ENCODE measurements around the gene NKD2.

The NKD2 gene

DNA sequence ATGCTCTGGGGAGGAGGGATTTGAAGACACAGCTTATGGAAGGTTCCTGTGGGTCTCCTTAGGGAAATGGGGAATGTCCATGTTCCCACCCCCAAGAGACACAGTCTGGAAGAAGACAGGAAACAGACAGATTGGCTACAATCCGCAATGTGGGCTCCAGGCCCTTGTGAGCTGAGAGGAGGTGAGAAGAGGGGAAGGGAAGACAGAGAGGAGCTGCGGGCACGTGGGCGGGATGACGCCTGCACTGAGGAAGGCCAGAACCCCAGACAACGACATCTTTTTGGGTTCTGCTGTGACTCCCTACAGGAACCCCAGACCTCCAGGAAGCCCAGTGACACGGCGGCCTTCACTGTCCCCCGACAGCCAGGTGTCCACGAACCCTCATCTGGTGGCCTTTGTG lies 29.9 kb upstream of the NKD2 start:
- no peak for DNase-seq (ENCODE audit: low spot score)
- in situ Hi-C loops (cut with MboI; ENCODE audit: low sequenced_read_pairs, unreplicated experiment): no loop called here
- TF ChIP-seq, protein P1, sequence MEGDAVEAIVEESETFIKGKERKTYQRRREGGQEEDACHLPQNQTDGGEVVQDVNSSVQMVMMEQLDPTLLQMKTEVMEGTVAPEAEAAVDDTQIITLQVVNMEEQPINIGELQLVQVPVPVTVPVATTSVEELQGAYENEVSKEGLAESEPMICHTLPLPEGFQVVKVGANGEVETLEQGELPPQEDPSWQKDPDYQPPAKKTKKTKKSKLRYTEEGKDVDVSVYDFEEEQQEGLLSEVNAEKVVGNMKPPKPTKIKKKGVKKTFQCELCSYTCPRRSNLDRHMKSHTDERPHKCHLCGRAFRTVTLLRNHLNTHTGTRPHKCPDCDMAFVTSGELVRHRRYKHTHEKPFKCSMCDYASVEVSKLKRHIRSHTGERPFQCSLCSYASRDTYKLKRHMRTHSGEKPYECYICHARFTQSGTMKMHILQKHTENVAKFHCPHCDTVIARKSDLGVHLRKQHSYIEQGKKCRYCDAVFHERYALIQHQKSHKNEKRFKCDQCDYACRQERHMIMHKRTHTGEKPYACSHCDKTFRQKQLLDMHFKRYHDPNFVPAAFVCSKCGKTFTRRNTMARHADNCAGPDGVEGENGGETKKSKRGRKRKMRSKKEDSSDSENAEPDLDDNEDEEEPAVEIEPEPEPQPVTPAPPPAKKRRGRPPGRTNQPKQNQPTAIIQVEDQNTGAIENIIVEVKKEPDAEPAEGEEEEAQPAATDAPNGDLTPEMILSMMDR (IDR thresholded peaks at IDR 0.05; ENCODE audit: borderline replicate concordance, control extremely low read depth, extremely low read depth, insufficient read depth, missing control alignments): no peak

DNA sequence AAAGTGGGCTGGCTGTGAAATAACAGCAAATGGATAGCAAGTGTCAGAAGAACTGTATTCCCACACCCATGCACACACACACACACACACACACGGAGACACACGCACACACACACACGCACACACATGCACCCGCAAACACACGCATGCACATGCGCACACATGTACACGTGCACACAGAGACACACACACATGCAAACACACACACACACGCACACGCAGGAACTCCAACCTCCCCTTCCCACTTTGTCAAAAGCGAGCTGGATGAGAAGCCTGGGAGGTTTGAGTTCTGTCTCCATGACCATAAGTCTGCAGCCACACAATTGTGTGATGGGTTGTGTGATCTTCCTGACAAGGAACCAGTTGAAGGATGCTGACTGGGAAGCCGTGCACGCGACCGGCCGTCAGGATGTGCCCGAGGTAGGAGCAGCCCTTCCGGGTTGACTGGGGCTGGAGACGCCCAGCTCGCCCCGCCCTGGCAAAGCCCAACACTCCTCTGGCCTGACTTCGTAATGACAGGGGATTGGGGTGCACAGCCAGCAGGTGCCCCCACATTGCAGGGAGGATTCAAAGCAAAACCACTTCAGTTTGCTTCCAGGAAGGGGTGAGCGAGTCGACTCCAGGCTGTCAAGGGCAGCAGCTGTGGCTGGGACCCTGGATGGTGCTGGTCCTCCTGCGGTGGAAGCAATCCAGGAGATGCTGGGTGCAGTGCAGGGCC lies 29.3 kb upstream of the NKD2 start:
- no peak for DNase-seq (ENCODE audit: low spot score)
- TF ChIP-seq, protein P1 (IDR thresholded peaks at IDR 0.05; ENCODE audit: borderline replicate concordance, control extremely low read depth, extremely low read depth, insufficient read depth, missing control alignments): no peak

DNA sequence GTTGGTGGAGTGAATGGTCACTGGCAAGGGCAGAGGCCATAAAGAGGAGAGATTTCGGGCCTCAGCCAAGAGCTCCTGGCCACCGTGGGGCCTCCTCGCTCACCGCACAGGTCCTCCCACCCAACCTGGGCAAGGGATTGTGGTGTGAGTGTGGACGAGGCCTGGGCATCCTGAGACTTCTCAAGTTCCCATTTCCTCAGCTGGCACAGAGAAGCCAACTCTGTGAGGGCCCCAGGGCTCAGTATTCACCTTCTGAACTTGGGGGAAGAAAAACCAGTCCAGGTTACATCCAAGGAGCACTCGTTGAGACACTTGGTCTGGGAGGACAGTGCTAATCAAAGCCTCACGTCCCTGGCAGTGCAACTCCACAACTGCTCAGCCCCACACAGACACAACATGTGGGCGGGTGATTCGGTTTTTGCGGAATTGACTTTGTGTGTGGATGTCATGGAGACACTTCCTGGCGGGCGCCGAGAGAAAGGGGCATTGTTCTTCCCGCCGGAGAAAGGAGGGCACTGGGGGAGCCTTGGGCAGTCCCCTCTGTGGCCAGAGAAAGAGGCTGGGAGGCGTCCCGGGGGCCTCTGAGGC lies 28.5 kb upstream of the NKD2 start:
- in situ Hi-C loops (cut with MboI; ENCODE audit: low sequenced_read_pairs, unreplicated experiment): no loop called here
- no peak for DNase-seq (ENCODE audit: low spot score)

More for the DNA sequence above, 29.3 kb upstream of the NKD2 start:
- in situ Hi-C loops (cut with MboI; ENCODE audit: low sequenced_read_pairs, unreplicated experiment): no loop called here

DNA sequence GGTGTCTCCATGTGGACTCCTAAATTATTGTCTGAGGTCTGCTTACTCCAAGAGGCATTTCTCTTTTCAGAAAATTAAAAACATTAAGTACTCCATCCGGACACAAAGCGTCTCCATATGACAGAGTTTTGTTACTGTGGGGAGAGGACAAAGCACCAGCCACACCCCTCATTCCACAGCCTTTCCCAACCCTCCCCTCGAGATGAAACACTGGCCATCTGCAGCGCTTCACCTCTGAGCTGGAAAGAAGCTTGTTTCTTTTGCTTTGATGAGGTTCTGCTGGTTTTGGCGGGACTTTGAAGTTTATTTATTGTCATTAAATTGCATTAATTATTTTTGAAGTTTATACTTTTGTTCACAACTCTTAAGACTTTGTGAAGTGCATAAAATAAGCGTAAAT lies 27.6 kb upstream of the NKD2 start:
- TF ChIP-seq, protein P1 (IDR thresholded peaks at IDR 0.05; ENCODE audit: borderline replicate concordance, control extremely low read depth, extremely low read depth, insufficient read depth, missing control alignments): no peak
- no peak for DNase-seq (ENCODE audit: low spot score)
- in situ Hi-C loops (cut with MboI; ENCODE audit: low sequenced_read_pairs, unreplicated experiment): no loop called here

More for the DNA sequence above, 28.5 kb upstream of the NKD2 start:
- TF ChIP-seq, protein P1 (IDR thresholded peaks at IDR 0.05; ENCODE audit: borderline replicate concordance, control extremely low read depth, extremely low read depth, insufficient read depth, missing control alignments): no peak

DNA sequence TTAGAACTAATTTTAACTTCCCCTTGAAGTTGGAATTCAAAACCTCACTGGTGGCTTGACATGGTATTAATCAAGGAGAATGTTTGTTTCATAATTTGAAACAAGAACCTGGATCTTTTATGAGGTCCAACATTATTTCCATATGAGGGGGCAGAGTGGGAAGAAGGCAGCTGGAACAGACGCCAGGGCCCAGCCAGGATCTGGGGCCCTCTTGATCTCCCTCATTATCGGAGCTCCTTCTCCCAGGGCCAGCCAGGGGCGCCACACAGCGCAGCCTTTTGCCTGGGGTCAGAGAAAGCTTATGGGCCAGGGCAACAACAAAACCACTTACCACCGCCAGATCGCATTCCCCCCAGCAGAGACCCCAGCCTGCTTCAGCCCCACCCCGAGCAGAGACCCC lies 27.1 kb upstream of the NKD2 start:
- TF ChIP-seq, protein P1 (IDR thresholded peaks at IDR 0.05; ENCODE audit: borderline replicate concordance, control extremely low read depth, extremely low read depth, insufficient read depth, missing control alignments): no peak
- in situ Hi-C loops (cut with MboI; ENCODE audit: low sequenced_read_pairs, unreplicated experiment): no loop called here
- DNase-seq (ENCODE audit: low spot score): no peak

DNA sequence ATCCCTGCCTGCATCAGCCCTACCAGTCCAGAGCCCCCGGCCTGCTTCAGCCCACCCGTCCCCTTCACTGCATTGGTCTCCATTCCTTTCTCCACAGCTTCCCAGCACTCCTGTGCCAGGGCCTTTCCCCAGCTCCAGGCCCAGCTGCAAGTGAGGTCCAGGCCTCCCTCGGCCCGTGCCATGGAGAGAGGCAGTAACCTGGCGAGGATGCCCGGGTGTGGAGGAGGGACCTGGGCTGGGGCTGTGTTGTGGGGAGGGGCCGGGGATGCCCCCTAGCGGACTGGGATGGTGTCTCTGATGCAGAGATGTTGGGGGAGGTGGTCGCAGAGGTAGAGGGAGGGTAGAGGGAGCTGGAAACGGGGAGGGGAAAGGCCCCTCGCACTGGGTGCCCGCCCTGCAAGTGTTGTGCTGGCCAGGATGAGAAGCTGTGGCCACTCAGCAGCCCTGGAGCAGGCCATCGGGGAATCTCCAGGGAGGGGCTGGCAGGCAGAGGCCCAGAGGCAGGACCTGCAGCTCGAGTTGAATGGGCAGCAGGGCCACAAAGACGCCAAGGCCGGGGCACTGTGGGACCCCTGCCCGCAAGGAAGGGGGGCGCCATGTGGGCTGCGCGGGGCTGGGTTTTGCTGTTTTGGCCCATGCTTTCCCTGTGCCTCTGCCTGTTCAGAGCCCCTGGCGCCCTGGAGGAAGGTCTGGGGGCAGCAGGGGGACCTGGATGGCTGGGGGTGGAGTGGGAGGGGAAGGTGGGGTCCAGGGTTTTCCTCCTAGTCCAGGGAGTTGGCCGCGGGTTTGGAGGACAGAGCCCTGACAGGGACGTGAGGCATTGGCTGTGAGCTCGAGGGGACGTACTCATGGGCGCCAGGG lies 26.0 kb upstream of the NKD2 start:
- no peak for DNase-seq (ENCODE audit: low spot score)
- TF ChIP-seq, protein P1 (IDR thresholded peaks at IDR 0.05; ENCODE audit: borderline replicate concordance, control extremely low read depth, extremely low read depth, insufficient read depth, missing control alignments): no peak
- in situ Hi-C loops (cut with MboI; ENCODE audit: low sequenced_read_pairs, unreplicated experiment): no loop called here

Measured in GM13976 (cell line).